Superior temporal gyrus (tissue), 1 donor: Measurements from ENCODE around the gene MRPL48.
"Not testable (repeated sequence)": the region's sequence is repeated elsewhere in the genome, so short reads cannot be mapped to it uniquely, and the experiment has no call there.

Experiments used
- DNase-seq: peaks from one replicate; pipeline ENCODE4 v3.0.0-alpha.2; 2016; ENCODE audit errors: extremely low spot score

Gene MRPL48

GRCh38 chr11:73839123-73839457 is 51.4 kb downstream of the MRPL48 start:
- no peak for DNase-seq

- no peak for DNase-seq
These were observed 63.5 kb downstream of the MRPL48 start for GRCh38 chr11:73851046-73851764.

- DNase-seq = no peak
These were observed 64.4 kb downstream of the MRPL48 start for GRCh38 chr11:73852049-73852448.

DNA sequence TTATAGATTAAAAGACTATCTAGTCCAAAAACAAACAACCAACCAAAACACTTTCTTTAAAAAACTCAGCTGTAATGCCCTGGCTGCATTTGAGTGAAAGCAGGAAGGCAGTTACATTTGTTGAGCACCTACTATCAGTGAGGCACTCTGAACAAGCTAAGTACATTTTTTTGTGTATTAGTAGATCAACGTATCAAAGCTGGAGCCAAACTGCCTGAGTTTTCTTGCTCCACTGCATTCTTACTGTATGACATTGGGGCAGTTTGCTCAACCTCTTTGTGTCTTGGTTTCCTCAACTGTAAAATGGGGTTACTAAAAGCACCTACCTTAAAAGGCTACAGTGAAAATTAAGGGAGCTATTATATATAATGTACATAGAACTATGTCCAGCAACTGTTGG is 67.0 kb downstream of the MRPL48 start:
- DNase-seq = no peak

- peak; percentile 92 for DNase-seq
These were observed 68.4 kb downstream of the MRPL48 start for GRCh38 chr11:73856031-73856567.

DNA sequence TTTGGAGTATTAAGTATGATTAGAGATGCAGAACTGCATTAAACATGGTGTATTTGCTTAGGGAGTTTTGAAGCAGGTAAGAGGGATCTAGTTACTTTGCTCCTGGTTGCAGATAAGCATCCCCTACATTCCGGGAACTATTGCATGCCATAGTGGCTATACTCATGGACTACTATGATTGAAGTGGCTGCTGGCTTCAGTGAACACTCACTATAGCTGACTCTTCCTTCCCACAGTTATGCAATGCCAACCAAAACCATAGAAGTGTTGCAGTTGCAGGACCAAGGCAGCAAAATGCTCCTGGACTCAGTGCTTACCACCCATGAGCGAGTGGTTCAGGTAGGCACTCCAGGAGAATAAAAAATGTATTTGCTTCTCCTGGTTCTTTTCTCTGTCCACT is 72.0 kb downstream of the MRPL48 start:
- no peak for DNase-seq

DNA sequence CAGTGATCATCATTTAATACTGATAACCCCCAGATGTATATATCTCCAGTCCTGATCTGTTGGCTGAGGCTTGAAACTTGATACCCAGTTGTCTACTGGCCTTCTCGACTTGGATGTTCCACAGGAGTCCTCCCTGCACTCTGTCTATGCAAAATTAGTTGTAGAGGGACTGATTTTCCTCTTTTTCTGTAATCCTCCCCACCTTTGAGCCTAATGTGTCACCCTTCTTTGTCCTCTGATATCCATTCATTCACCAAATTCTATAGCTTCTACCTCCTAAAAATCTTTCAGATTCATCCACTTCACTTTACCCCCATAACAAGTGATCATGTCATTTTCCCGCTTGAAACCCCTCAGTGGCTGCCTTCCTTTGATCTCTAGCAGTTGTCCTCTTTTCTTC is 72.5 kb downstream of the MRPL48 start:
- DNase-seq = no peak

GRCh38 chr11:73862986-73863385 is 75.3 kb downstream of the MRPL48 start:
- no peak for DNase-seq

DNA sequence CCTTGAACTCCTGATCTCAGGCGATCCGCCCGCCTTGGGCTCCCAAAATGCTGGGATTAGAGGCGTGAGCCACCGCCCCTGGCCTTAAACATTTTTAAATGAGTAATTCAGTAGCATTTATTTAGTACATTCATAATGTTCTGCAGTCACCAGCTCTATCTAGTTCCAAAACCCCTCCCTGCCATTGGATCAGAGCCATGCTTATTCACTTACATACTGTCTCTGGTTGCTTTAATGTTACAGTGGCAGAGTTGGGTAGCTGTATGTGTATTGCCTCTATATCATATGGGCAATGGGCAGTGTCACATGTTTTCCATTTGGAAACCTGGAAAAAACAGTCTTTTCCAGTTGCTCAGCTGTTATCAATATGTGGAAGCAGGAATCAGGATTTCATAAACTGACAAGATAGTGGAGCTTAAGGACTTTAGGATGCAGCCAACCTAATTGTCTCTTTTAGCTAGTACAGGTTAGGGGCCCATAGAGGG is 78.5 kb downstream of the MRPL48 start:
- DNase-seq = no peak

- DNase-seq = no peak
These were observed 78.9 kb downstream of the MRPL48 start for GRCh38 chr11:73866586-73866996.

DNA sequence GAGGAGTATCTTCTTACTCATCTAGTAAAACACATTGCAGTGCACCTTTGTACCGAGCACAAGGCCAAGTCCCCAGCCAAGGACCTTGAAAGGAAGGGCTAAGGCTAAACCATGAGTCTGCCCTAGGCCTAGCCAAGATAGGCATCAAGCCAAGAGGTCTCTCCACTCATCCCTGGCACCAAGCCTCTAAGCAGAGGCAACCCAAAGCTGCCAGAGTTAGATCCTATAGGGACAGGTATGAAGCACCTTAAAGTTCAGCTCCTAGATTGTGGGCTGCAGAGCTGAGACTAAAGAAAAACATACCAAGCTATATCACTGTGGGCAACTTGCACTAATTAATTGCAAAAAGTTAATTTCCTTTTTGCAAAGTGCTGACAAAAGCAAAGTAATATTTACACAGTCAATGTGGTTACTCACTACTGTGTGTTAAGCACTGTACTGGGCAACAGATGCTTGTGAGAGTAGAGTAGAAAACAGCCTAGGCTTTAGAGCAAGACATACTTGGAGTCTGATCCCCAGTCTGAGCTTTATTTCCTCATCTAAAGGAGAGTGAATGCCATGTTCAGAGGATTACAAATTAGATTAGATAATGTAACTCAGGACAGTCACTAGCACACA is 81.8 kb downstream of the MRPL48 start:
- DNase-seq = no peak

DNA sequence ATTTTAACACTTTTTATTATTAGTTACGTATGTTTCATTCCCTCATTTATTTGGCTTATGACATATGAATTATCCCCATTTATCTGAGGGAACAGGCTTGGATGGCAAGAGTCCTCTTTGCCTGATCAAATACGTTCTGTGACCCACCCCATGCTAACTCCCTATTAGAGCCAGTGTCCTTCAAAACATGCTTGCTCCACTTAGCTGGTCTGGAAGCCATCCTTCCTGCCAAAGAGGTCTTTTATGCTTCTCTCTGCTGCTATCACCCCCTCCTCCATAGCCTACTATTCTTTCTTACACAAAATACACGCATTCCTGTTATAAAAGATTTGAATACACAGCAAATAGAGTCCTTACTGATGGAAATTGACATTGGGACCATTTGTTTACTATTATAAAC is 82.6 kb downstream of the MRPL48 start:
- DNase-seq = no peak

DNA sequence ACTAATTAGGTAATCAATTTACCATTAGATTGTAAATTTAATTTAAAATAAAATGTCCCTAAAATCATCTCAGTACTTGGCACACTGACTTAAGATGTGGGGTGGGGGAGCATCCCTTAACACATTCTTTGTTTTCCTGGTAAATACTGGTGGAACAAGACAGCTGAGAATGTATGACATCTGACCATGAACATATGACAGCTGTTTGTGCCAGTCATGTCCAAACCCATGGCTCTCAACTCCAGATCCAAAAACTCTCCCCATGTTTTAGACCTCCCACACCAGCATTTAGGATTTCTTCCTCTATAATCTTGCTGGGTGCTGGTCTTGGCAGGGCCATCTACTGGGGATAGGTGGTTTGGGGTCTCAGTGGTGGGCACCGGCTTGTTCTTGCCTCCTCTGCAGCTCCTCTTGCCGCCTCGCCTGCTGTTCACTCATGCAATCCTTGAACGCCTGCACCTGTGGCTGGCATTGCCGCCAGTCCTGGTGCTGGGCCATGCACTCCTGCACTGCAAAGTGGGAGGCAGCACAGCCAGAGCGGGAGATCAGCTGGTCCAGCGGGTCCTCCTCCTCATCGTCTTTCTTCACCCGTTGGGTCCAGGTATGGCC is 85.2 kb downstream of the MRPL48 start:
- DNase-seq = no peak

GRCh38 chr11:73875380-73875779 is 87.7 kb downstream of the MRPL48 start:
- no peak for DNase-seq

DNA sequence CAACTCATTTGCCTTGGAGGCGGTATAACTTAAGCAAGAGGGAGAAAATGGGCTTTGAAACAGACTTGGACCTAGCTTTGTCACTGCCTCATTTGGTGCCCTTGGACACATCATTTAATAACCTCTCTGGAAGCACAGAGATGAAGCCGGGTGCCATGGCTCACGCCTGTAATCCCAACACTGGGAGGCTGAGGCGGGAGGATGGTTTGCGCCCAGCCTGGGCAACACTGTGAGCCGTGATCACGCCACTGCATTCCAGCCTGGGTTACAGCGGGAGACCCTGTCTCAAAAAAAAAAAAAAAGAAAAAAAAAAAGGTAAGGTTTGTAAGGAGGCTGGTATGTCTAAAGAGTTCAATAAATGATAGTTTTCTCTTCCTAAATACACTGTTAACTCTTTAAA is 88.2 kb downstream of the MRPL48 start:
- DNase-seq = no peak

GRCh38 chr11:73876424-73877310 is 89.0 kb downstream of the MRPL48 start, which contains the start of the genes COA4 and PAAF1:
TSS of gene COA4 (minus strand) at chr11:73876846. CDS start at chr11:73873378, 3,468 bp downstream.
TSS of gene PAAF1 (plus strand) at chr11:73876999. CDS start at chr11:73877022, 23 bp downstream.
- DNase-seq = peak; percentile 99

DNA sequence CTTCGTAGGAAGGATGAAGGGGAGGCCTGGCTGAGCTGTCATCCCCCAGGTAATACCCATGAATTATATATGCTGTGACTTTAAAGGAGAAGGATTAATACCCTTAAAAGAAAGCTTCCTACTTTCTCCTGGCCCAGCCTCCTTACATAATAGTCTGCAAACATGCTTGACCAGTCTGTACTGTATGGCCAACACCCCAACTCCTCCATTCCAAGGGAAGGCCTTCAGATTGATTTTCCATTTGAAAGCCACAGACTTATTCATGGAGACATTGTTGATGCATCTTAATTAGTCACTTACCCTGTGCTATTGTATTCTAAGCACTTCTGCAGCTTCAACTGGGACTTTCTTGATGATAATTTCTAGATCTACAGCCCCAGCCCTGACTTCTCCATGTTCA is 91.1 kb downstream of the MRPL48 start:
- no peak for DNase-seq

GRCh38 chr11:73880449-73880848 is 92.8 kb downstream of the MRPL48 start:
- not testable (repeated sequence) for DNase-seq

- DNase-seq = no peak
These were observed 96.2 kb downstream of the MRPL48 start for GRCh38 chr11:73883856-73884255.

- DNase-seq = no peak
These were observed 100.6 kb downstream of the MRPL48 start for GRCh38 chr11:73888244-73888643.

- DNase-seq = no peak
These were observed 101.3 kb downstream of the MRPL48 start for GRCh38 chr11:73889019-73889418.

GRCh38 chr11:73889536-73889935 is 101.9 kb downstream of the MRPL48 start:
- peak; percentile 24 for DNase-seq
